Retinal pigment epithelial cell (primary cell): ENCODE measurements around the gene MARCHF11.

Experiments used
- DNase-seq: peaks from one replicate; pipeline ENCODE4 v3.0.0-alpha.2; 2010; ENCODE audit warnings: low read depth
- H3K4me3 ChIP-seq: 2 replicates; pipeline ENCODE4 v1.5.1; 2011; ENCODE audit warnings: mild to moderate bottlenecking, low read length, control low read depth, moderate library complexity
- TF ChIP-seq, protein P1 (sequence below): conservative IDR thresholded peaks from 2 replicates; pipeline ENCODE4 v1.5.1; 2011; ENCODE audit warnings: low read depth, low read length, control low read depth, inconsistent platforms

Gene MARCHF11

DNA sequence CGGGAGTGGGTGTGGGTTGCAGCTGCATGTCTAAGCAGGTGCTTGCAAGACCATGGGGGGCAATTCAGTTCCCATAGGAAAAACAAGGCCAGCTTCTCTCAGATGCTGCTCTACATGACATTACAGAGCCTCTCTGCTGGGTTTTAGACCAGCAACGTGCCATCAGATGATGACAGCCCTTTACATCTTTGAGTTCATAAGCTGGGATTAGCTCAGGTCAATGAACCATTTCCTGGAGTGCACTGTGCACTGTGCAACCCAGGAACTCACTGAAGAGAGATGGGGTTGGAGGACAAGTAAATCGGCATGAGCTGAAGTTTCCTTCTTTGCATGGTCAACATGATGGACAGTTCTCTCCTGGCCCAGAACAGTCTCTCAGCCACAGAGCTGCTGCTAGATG is 160.6 kb downstream of the MARCHF11 start:
- TF ChIP-seq, protein P1, sequence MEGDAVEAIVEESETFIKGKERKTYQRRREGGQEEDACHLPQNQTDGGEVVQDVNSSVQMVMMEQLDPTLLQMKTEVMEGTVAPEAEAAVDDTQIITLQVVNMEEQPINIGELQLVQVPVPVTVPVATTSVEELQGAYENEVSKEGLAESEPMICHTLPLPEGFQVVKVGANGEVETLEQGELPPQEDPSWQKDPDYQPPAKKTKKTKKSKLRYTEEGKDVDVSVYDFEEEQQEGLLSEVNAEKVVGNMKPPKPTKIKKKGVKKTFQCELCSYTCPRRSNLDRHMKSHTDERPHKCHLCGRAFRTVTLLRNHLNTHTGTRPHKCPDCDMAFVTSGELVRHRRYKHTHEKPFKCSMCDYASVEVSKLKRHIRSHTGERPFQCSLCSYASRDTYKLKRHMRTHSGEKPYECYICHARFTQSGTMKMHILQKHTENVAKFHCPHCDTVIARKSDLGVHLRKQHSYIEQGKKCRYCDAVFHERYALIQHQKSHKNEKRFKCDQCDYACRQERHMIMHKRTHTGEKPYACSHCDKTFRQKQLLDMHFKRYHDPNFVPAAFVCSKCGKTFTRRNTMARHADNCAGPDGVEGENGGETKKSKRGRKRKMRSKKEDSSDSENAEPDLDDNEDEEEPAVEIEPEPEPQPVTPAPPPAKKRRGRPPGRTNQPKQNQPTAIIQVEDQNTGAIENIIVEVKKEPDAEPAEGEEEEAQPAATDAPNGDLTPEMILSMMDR = no peak
- no peak overlapping the region for H3K4me3 ChIP-seq
- no peak for DNase-seq

DNA sequence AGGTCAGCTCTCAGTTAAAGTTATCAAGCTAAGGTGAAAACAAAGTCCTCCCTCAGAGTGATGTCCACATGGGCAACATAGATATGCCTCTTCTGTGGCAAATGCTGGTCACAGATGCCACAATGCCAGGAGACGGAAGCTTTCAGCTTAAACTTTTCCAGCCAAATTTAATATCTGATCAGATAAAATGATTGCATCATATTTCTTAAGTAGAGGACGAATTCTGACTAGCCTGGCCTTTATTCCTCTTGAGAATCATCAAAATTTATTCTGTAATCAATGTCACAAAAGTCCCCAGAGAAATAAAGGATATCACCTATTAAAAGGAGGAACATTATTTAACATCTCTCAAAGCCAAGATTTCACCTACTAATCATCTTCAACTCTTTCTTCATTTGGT is 161.9 kb downstream of the MARCHF11 start:
- H3K4me3 ChIP-seq = no peak overlapping the region
- DNase-seq = no peak
- TF ChIP-seq, protein P1 = no peak
